Astrocyte (in vitro differentiated cells and primary cell): ENCODE results near the gene APBB1. TPM values are rescaled to one million over a fixed set of nuclear protein-coding genes. Genes with fewer than 3 reads are reported as not detected.

Source experiments
- DNase-seq: peaks from one replicate; pipeline ENCODE4 v3.0.0-alpha.2; 2010; ENCODE audit warnings: low read depth
- FAIRE-seq: peaks from 2 replicates; lab custom pipeline; 2011; peaks lifted over from hg19 to GRCh38; lab: Jason Lieb, UNC
- H2AFZ ChIP-seq: 2 replicates; pipeline ENCODE4 v1.6.0; 2012; ENCODE audit warnings: low read depth, low read length, inconsistent platforms
- H3K27ac ChIP-seq: 2 replicates; pipeline ENCODE4 v1.5.1; 2011; ENCODE audit warnings: low read depth, low read length, inconsistent platforms
- H3K27me3 ChIP-seq: 2 replicates; pipeline ENCODE4 v1.6.0; 2011; ENCODE audit warnings: low read length, inconsistent platforms; ENCODE audit not compliant: insufficient read depth
- H3K36me3 ChIP-seq: 2 replicates; pipeline ENCODE4 v1.5.1; 2011; ENCODE audit warnings: low read length, inconsistent platforms; ENCODE audit not compliant: insufficient read depth
- H3K4me1 ChIP-seq: 2 replicates; pipeline ENCODE4 v1.5.1; 2011; ENCODE audit warnings: low read length, inconsistent platforms; ENCODE audit not compliant: insufficient read depth
- H3K4me2 ChIP-seq: 2 replicates; pipeline ENCODE4 v1.6.0; 2012; ENCODE audit warnings: low read length, inconsistent platforms
- H3K4me3 ChIP-seq: 2 replicates; pipeline ENCODE4 v1.5.1; 2011; ENCODE audit warnings: low read depth, mild to moderate bottlenecking, low read length, inconsistent platforms; ENCODE audit not compliant: insufficient read depth
- H3K79me2 ChIP-seq: 2 replicates; pipeline ENCODE4 v1.6.0; 2012; ENCODE audit warnings: mild to moderate bottlenecking, low read length, inconsistent platforms; ENCODE audit not compliant: insufficient read depth
- H3K9ac ChIP-seq: 2 replicates; pipeline ENCODE4 v1.6.0; 2012; ENCODE audit warnings: mild to moderate bottlenecking, low read length, inconsistent platforms
- H3K9me3 ChIP-seq: 2 replicates; pipeline ENCODE4 v1.5.1; 2012; ENCODE audit warnings: low read depth, mild to moderate bottlenecking, low read length, inconsistent platforms; ENCODE audit not compliant: insufficient read depth
- H4K20me1 ChIP-seq: 2 replicates; pipeline ENCODE4 v1.6.0; 2012; ENCODE audit warnings: low read length, inconsistent platforms; ENCODE audit not compliant: insufficient read depth
- H3K27ac Mint-ChIP-seq: one replicate; pipeline ENCODE4 v1.8.0; 2021; ENCODE audit warnings: mild to moderate bottlenecking, mixed read lengths; ENCODE audit not compliant: unreplicated experiment
- H3K27me3 Mint-ChIP-seq: one replicate; pipeline ENCODE4 v1.8.0; 2021; ENCODE audit warnings: low read depth, mixed read lengths; ENCODE audit not compliant: unreplicated experiment
- H3K36me3 Mint-ChIP-seq: one replicate; pipeline ENCODE4 v1.8.0; 2021; ENCODE audit warnings: low read depth, mixed read lengths; ENCODE audit not compliant: unreplicated experiment
- H3K4me1 Mint-ChIP-seq: one replicate; pipeline ENCODE4 v1.8.0; 2021; ENCODE audit warnings: low read depth, mixed read lengths; ENCODE audit not compliant: unreplicated experiment
- H3K4me3 Mint-ChIP-seq: one replicate; pipeline ENCODE4 v1.8.0; 2021; ENCODE audit warnings: mild to moderate bottlenecking, moderate library complexity, mixed read lengths; ENCODE audit not compliant: unreplicated experiment
- H3K9me3 Mint-ChIP-seq: one replicate; pipeline ENCODE4 v1.8.0; 2021; ENCODE audit warnings: mild to moderate bottlenecking, mixed read lengths; ENCODE audit not compliant: unreplicated experiment
- EZH2 ChIP-seq: IDR thresholded peaks from 2 replicates; pipeline ENCODE4 v1.6.1; 2012; ENCODE audit warnings: mild to moderate bottlenecking, low read length, inconsistent platforms; ENCODE audit not compliant: insufficient read depth
- total RNA-seq: library from RNA; stranded (reverse); gene quantifications from 2 replicates; pipeline ENCODE4 v1.2.1, GENCODE V29; 2021
- TF ChIP-seq, protein P1 (sequence below): IDR thresholded peaks from 2 replicates; pipeline ENCODE4 v1.5.1; 2011; ENCODE audit warnings: low read depth, mild to moderate bottlenecking, inconsistent platforms, low read length, moderate library complexity; ENCODE audit not compliant: insufficient read depth

APBB1 gene
- total RNA-seq, 1 donor from 2014 or later, result 36.3 TPM

DNA sequence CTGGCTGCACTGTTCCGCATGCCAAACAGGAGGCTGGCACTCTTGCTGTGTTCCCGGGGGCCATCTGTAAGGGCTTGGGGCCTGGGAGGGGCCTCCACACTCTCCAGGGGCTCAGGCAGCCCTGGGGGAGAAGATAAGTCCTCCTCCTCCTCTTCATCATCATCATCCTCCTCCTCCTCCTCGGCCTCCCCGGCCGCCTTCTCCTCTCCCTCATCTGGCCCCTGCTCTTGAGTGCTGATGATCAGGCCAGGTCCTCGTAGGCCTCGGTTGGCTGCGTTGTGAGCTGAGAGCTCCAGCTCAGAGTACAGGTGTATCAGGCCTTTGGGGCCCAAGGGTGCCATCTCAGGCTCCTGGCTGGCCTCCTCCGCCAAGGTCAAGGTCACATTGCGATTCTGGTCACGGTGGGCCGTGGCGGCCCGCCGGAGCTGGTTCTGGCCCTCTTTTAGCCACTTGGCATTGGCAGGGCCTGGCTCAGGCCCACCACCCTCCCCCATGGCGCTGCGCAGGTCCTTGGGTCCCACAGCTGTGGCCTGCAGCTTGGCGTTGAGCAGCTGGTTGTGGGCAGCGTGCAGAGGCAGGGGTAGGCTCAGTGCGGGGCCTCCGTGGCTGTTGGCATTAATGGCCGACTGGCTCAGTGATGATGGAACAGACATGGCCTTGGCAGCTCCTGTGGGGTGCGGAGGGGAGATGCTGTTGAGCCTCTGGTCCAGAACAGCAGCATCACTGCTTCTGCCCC, 8.0 kb downstream of the APBB1 start:
- FAIRE-seq (no peak), DNase-seq (no peak)
- H3K27me3 Mint-ChIP-seq, result no peaks in the 10 kb centered on the region
- no peak for TF ChIP-seq EZH2
- TF ChIP-seq, protein P1, sequence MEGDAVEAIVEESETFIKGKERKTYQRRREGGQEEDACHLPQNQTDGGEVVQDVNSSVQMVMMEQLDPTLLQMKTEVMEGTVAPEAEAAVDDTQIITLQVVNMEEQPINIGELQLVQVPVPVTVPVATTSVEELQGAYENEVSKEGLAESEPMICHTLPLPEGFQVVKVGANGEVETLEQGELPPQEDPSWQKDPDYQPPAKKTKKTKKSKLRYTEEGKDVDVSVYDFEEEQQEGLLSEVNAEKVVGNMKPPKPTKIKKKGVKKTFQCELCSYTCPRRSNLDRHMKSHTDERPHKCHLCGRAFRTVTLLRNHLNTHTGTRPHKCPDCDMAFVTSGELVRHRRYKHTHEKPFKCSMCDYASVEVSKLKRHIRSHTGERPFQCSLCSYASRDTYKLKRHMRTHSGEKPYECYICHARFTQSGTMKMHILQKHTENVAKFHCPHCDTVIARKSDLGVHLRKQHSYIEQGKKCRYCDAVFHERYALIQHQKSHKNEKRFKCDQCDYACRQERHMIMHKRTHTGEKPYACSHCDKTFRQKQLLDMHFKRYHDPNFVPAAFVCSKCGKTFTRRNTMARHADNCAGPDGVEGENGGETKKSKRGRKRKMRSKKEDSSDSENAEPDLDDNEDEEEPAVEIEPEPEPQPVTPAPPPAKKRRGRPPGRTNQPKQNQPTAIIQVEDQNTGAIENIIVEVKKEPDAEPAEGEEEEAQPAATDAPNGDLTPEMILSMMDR, result no peak
- peaks cover 9% of the 10 kb centered on the region for H3K4me1 Mint-ChIP-seq
- no peak overlapping the region for H3K4me3 ChIP-seq
- no peak overlapping the region for H3K27ac Mint-ChIP-seq
- H3K9me3 ChIP-seq, result no peaks in the 10 kb centered on the region
- peaks cover 18% of the 10 kb centered on the region for H3K79me2 ChIP-seq
- no peaks in the 10 kb centered on the region for H3K27me3 ChIP-seq
- H3K9me3 Mint-ChIP-seq, result no peaks in the 10 kb centered on the region
- H3K4me3 Mint-ChIP-seq, result no peak overlapping the region
- no peak overlapping the region for H3K27ac ChIP-seq
- no peak overlapping the region for H2AFZ ChIP-seq
- peaks cover 6% of the 10 kb centered on the region for H3K36me3 Mint-ChIP-seq
- H3K4me1 ChIP-seq, result no peaks in the 10 kb centered on the region
- peaks cover 47% of the 10 kb centered on the region for H4K20me1 ChIP-seq
- H3K9ac ChIP-seq, result no peak overlapping the region
- no peak overlapping the region for H3K4me2 ChIP-seq
- no peaks in the 10 kb centered on the region for H3K36me3 ChIP-seq

DNA sequence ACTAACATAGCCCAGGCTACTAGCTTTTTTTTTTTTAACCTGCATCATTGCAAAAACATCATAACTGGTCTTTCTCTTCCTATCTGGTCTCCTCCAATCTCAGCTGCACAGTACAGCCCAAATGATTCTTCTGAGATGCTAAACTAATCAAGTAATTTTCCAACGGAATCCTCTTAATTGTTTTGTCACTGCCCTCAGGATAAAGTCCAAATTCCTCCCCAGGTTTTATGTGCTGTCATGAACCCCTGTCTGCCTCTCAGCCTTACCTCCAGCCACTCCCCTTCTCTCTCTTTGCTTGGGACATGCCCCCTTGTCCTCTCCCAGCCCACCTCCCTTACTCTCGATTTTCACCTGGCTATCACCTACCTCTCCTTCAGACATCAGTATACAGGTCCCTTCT, 12.5 kb downstream of the APBB1 start:
- no peak for DNase-seq
- Histone ChIP-seq H3K4me3 (no peak overlapping the region), H3K4me1 (peaks cover 15% of the 10 kb centered on the region), H3K79me2 (no peaks in the 10 kb centered on the region), H3K36me3 (no peaks in the 10 kb centered on the region), H4K20me1 (peaks cover 32% of the 10 kb centered on the region), H3K9ac (no peak overlapping the region), H3K27me3 (no peaks in the 10 kb centered on the region), H3K4me2 (no peak overlapping the region), H3K9me3 (no peaks in the 10 kb centered on the region), H2AFZ (no peak overlapping the region), H3K27ac (no peak overlapping the region)
- no peak overlapping the region for H3K27ac Mint-ChIP-seq
- no peaks in the 10 kb centered on the region for H3K9me3 Mint-ChIP-seq
- H3K4me1 Mint-ChIP-seq, result peaks cover 15% of the 10 kb centered on the region
- H3K4me3 Mint-ChIP-seq, result no peak overlapping the region
- H3K27me3 Mint-ChIP-seq, result peaks cover 3% of the 10 kb centered on the region
- no peak for FAIRE-seq
- H3K36me3 Mint-ChIP-seq, result peaks cover 15% of the 10 kb centered on the region
- TF ChIP-seq EZH2, result no peak
- TF ChIP-seq, protein P1, result no peak

DNA sequence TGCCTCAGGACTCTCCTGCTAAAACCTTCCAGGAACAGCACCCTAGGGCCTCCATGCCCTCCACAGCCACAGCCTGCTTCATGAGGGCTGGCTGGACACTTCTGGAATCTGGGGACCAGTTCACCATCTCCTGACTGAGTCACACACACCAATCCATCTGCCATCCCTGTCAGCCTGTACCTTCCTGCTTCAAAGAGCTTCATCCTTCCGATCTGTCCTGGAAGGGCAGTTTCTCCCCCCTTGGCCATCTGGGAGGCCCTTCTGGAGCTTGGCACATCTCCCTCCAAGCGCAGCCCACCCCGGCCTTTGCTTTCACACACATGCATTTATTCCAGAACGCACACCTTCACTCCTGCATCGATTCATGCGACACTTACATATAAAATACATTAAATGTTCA, 13.0 kb downstream of the APBB1 start:
- no peak overlapping the region for H3K4me2 ChIP-seq
- peaks cover 32% of the 10 kb centered on the region for H4K20me1 ChIP-seq
- no peak for DNase-seq
- H3K9me3 Mint-ChIP-seq, result no peaks in the 10 kb centered on the region
- H3K9me3 ChIP-seq, result no peaks in the 10 kb centered on the region
- H3K27ac Mint-ChIP-seq, result peak overlapping the region; percentile 16
- H3K79me2 ChIP-seq, result no peaks in the 10 kb centered on the region
- H3K27ac ChIP-seq, result no peak overlapping the region
- no peak for FAIRE-seq
- H3K9ac ChIP-seq, result no peak overlapping the region
- no peak for TF ChIP-seq EZH2
- TF ChIP-seq, protein P1, result no peak
- H3K27me3 Mint-ChIP-seq, result peaks cover 3% of the 10 kb centered on the region
- no peaks in the 10 kb centered on the region for H3K36me3 ChIP-seq
- H3K27me3 ChIP-seq, result no peaks in the 10 kb centered on the region
- peaks cover 15% of the 10 kb centered on the region for H3K4me1 ChIP-seq
- no peak overlapping the region for H3K4me3 ChIP-seq
- no peak overlapping the region for H2AFZ ChIP-seq
- H3K4me3 Mint-ChIP-seq, result no peak overlapping the region
- peaks cover 17% of the 10 kb centered on the region for H3K36me3 Mint-ChIP-seq
- H3K4me1 Mint-ChIP-seq, result peaks cover 15% of the 10 kb centered on the region
